Trophoblast cell (in vitro differentiated cells and primary cell): Measurements from ENCODE around the gene SPATC1L.
A peak's percentile ranks its signal among the peaks of the same experiment; 100 is the strongest.
"Not testable (repeated sequence)": the region's sequence is repeated elsewhere in the genome, so short reads cannot be mapped to it uniquely, and the experiment has no call there.

ENCODE experiments used
- DNase-seq, 2 donors: peaks; one replicate each; pipeline ENCODE4 v3.0.0-alpha.2; 2016
- H2AFZ ChIP-seq: 2 replicates; pipeline ENCODE4 v1.6.1; 2013; ENCODE audit warnings: low read length, moderate library complexity, mild to moderate bottlenecking; ENCODE audit not compliant: insufficient read depth, poor library complexity
- H2AK5ac ChIP-seq: 2 replicates; pipeline ENCODE4 v1.6.1; 2013; ENCODE audit warnings: mild to moderate bottlenecking, low read length
- H2BK120ac ChIP-seq: 2 replicates; pipeline ENCODE4 v1.6.1; 2013; ENCODE audit warnings: low read length, mild to moderate bottlenecking, moderate library complexity; ENCODE audit not compliant: insufficient read depth, poor library complexity
- H2BK12ac ChIP-seq: 2 replicates; pipeline ENCODE4 v1.6.1; 2013; ENCODE audit warnings: mild to moderate bottlenecking, low read length, moderate library complexity
- H2BK5ac ChIP-seq: 2 replicates; pipeline ENCODE4 v1.6.1; 2013; ENCODE audit warnings: low read length, low read depth, moderate library complexity, mild to moderate bottlenecking; ENCODE audit not compliant: poor library complexity
- H3K14ac ChIP-seq: 2 replicates; pipeline ENCODE4 v1.6.1; 2013; ENCODE audit warnings: mild to moderate bottlenecking, low read length
- H3K18ac ChIP-seq: 2 replicates; pipeline ENCODE4 v1.6.1; 2013; ENCODE audit warnings: mild to moderate bottlenecking, low read length
- H3K23ac ChIP-seq: 2 replicates; pipeline ENCODE4 v1.6.1; 2013; ENCODE audit warnings: low read length
- H3K27ac ChIP-seq: 2 replicates; pipeline ENCODE4 v1.5.1; 2013; ENCODE audit warnings: low read depth, mild to moderate bottlenecking, inconsistent platforms, low read length, moderate library complexity
- H3K27me3 ChIP-seq: 2 replicates; pipeline ENCODE4 v1.6.1; 2013; ENCODE audit warnings: inconsistent platforms, mild to moderate bottlenecking, low read length, moderate library complexity; ENCODE audit not compliant: insufficient read depth
- H3K36me3 ChIP-seq, 2 experiments: 1 replicate in 1 of 2; 2 replicates in 1 of 2; pipeline ENCODE4 v1.6.1; 2013; ENCODE audit warnings: low read length in 2 of 2, mild to moderate bottlenecking in 2 of 2, moderate library complexity in 1 of 2; ENCODE audit not compliant: insufficient read depth in 2 of 2, control insufficient read depth in 1 of 2
- H3K4ac ChIP-seq: 2 replicates; pipeline ENCODE4 v1.6.1; 2013; ENCODE audit warnings: low read depth, mild to moderate bottlenecking, low read length, moderate library complexity
- H3K4me1 ChIP-seq, 2 experiments: 1 replicate in 1 of 2; 2 replicates in 1 of 2; pipeline ENCODE4 v1.6.1; 2013; ENCODE audit warnings: low read length in 2 of 2, mild to moderate bottlenecking in 2 of 2, moderate library complexity in 1 of 2; ENCODE audit not compliant: insufficient read depth in 2 of 2, control insufficient read depth in 1 of 2
- H3K4me2 ChIP-seq: 2 replicates; pipeline ENCODE4 v1.6.1; 2013; ENCODE audit warnings: inconsistent platforms, mild to moderate bottlenecking, low read length, moderate library complexity
- H3K4me3 ChIP-seq: 2 replicates; pipeline ENCODE4 v1.5.1; 2013; ENCODE audit warnings: mild to moderate bottlenecking, low read depth, low read length, inconsistent platforms
- H3K79me1 ChIP-seq: one replicate; pipeline ENCODE4 v1.6.1; 2013; ENCODE audit warnings: low read length
- H3K79me2 ChIP-seq: 2 replicates; pipeline ENCODE4 v1.6.1; 2013; ENCODE audit warnings: low read length, mild to moderate bottlenecking; ENCODE audit not compliant: control insufficient read depth, insufficient read depth, poor library complexity
- H3K9ac ChIP-seq: 2 replicates; pipeline ENCODE4 v1.6.1; 2013; ENCODE audit warnings: mild to moderate bottlenecking, low read length
- H3K9me3 ChIP-seq: 2 replicates; pipeline ENCODE4 v1.6.1; 2013; ENCODE audit warnings: low read depth, mild to moderate bottlenecking, control low read depth, inconsistent platforms, low read length; ENCODE audit not compliant: insufficient read depth
- H4K12ac ChIP-seq: 2 replicates; pipeline ENCODE4 v1.6.1; 2013; ENCODE audit warnings: low read depth, mild to moderate bottlenecking, low read length, moderate library complexity
- H4K8ac ChIP-seq: 2 replicates; pipeline ENCODE4 v1.6.1; 2013; ENCODE audit warnings: low read depth, mild to moderate bottlenecking, low read length, moderate library complexity
- H4K91ac ChIP-seq: one replicate; pipeline ENCODE4 v1.6.1; 2013; ENCODE audit warnings: low read depth, mild to moderate bottlenecking, low read length, moderate library complexity
- WGBS: extraction: QIAGEN DNeasy Blood & Tissue Kit; methylation state at CpG from one replicate; pipeline ENCODE4 v1.1.7; 2013; ENCODE audit warnings: missing lambda C conversion rate; ENCODE audit not compliant: insufficient read length, insufficient coverage; ENCODE audit errors: extremely low coverage; 5-methylcytosine and 5-hydroxymethylcytosine counted together

Gene SPATC1L

GRCh38 chr21:46184625-46185555, 631 bp upstream of the SPATC1L start:
- Histone ChIP-seq H2BK12ac (no peak overlapping the region), H3K4me2 (peak overlapping the region; percentile 92), H3K14ac (peak overlapping the region; percentile 83), H3K9ac (peak overlapping the region; percentile 30), H3K4me1 (peaks cover 16 to 20% of the 10 kb centered on the region in 2 experiments), H3K27ac (peak overlapping the region; percentile 50), H3K18ac (peak overlapping the region; percentile 78), H3K23ac (no peak overlapping the region), H3K79me1 (peaks cover 9% of the 10 kb centered on the region), H2BK5ac (peak overlapping the region; percentile 87), H3K36me3 (peaks cover 2% of the 10 kb centered on the region in 2 experiments), H4K91ac (peak overlapping the region; percentile 88), H2AFZ (peak overlapping the region; percentile 72), H4K8ac (peak overlapping the region; percentile 90), H4K12ac (peak overlapping the region; percentile 57), H3K4me3 (peak overlapping the region; percentile 74), H3K9me3 (peaks cover 2% of the 10 kb centered on the region), H2AK5ac (no peak overlapping the region), H2BK120ac (peak overlapping the region; percentile 61), H3K4ac (peak overlapping the region; percentile 39), H3K27me3 (no peaks in the 10 kb centered on the region), H3K79me2 (peaks cover 6% of the 10 kb centered on the region)
- DNase-seq: peak; percentile 10 to 43
- no CpG with 5 or more reads among the region's 30 CpGs for WGBS

GRCh38 chr21:46183337-46183909, 836 bp downstream of the SPATC1L start:
- H4K91ac ChIP-seq: peak overlapping the region; percentile 4
- not testable (repeated sequence) for H3K79me2 ChIP-seq, DNase-seq, H4K12ac ChIP-seq, H3K18ac ChIP-seq, H2BK120ac ChIP-seq, H3K36me3 ChIP-seq, H3K79me1 ChIP-seq, H3K4me1 ChIP-seq, H2BK5ac ChIP-seq, H3K4me3 ChIP-seq, H2BK12ac ChIP-seq, H3K27me3 ChIP-seq, H2AFZ ChIP-seq, H3K23ac ChIP-seq, H3K9me3 ChIP-seq, H3K9ac ChIP-seq, H2AK5ac ChIP-seq, H3K14ac ChIP-seq, H3K27ac ChIP-seq, H3K4ac ChIP-seq, H4K8ac ChIP-seq
- peak overlapping the region; percentile 79 for H3K4me2 ChIP-seq
- WGBS: no CpG with 5 or more reads among the region's 13 CpGs

GRCh38 chr21:46182548-46183336, 1.5 kb downstream of the SPATC1L start:
- Histone ChIP-seq H3K9me3 (peaks cover 2% of the 10 kb centered on the region), H2AFZ (no peak overlapping the region)

GRCh38 chr21:46181953-46182547, 2.2 kb downstream of the SPATC1L start:
- H3K36me3 ChIP-seq: no peaks in the 10 kb centered on the region

More at GRCh38 chr21:46182548-46183336, 1.5 kb downstream of the SPATC1L start:
- Histone ChIP-seq H2BK5ac (no peak overlapping the region), H3K79me1 (peaks cover 8% of the 10 kb centered on the region), H3K79me2 (peaks cover 6% of the 10 kb centered on the region), H4K12ac (no peak overlapping the region), H3K4me2 (no peak overlapping the region), H2BK120ac (no peak overlapping the region), H2BK12ac (no peak overlapping the region), H3K18ac (no peak overlapping the region), H3K23ac (no peak overlapping the region), H3K27ac (no peak overlapping the region), H4K91ac (peak overlapping the region; percentile 4), H3K9ac (no peak overlapping the region), H3K4me3 (no peak overlapping the region), H3K4me1 (peaks cover 6 to 8% of the 10 kb centered on the region in 2 experiments), H3K36me3 (peaks cover under 1% of the 10 kb centered on the region in 2 experiments), H3K27me3 (no peaks in the 10 kb centered on the region), H4K8ac (no peak overlapping the region), H2AK5ac (no peak overlapping the region), H3K4ac (no peak overlapping the region), H3K14ac (no peak overlapping the region)
- no CpG with 5 or more reads among the region's 44 CpGs for WGBS
- DNase-seq: peak in 1 of 2 donors; percentile 1

More at GRCh38 chr21:46181953-46182547, 2.2 kb downstream of the SPATC1L start:
- Histone ChIP-seq H3K27ac (no peak overlapping the region), H3K9ac (no peak overlapping the region), H3K27me3 (no peaks in the 10 kb centered on the region), H3K23ac (no peak overlapping the region), H3K4me1 (peaks cover 6 to 7% of the 10 kb centered on the region in 2 experiments), H3K4me3 (no peak overlapping the region), H4K91ac (no peak overlapping the region), H3K4me2 (no peak overlapping the region), H4K12ac (no peak overlapping the region), H3K79me2 (peaks cover 6% of the 10 kb centered on the region), H4K8ac (no peak overlapping the region), H2BK120ac (no peak overlapping the region), H3K18ac (no peak overlapping the region), H3K9me3 (peaks cover 2% of the 10 kb centered on the region), H3K4ac (no peak overlapping the region), H2BK5ac (no peak overlapping the region), H2AK5ac (no peak overlapping the region), H3K14ac (no peak overlapping the region), H2AFZ (no peak overlapping the region), H2BK12ac (no peak overlapping the region), H3K79me1 (peaks cover 8% of the 10 kb centered on the region)
- WGBS: no CpG with 5 or more reads among the region's 16 CpGs
- DNase-seq: peak in 1 of 2 donors; percentile 3
